NCI-H748 (cell line): ENCODE results near the gene SGMS1.
A peak's percentile ranks its signal among the peaks of the same experiment; 100 is the strongest.
"Not testable (repeated sequence)": the region's sequence is repeated elsewhere in the genome, so short reads cannot be mapped to it uniquely, and the experiment has no call there.

ENCODE experiments used
- DNase-seq: peaks from one replicate; lab custom pipeline; 2025; ENCODE audit not compliant: unreplicated experiment; lab: John Stamatoyannopoulos, UW

SGMS1 gene

DNA sequence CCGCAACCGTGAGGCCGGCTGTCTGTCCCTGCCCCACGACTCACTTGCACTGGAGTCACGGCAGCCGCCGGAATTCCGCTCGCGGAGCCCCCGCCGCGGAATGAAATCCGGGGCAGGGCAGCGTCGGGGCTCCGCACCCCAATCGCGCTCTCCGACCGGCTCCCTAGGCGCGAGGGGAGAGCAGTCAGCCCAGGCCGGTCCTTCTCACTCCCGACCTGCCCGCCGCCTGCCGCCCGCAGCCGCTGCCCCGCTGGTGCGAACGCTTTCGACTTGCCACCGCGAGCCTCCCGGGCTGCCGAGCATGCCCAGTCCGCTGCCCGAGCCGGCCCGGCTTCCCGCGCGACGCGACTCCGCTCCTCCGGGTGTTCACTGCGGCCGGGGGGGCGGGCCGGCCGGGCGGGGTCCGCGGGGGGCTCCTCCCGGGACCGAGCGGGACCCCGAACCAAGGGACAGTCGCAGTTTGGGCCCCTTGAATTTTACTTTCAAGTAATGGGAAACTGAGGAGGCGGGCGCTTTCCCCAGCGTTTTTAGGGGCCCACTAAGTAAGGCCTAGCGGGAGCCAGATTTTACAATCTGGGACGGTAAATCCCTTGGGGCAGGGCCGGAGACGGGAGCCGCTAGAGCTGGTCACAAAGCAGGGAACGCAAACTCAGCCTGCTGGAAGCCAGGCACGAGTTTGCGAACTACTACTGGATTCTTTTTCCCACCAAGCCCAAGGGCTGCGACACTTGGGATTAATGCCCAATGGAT, at the start of gene SGMS1:
SGMS1 (minus strand) TSS at position 294 of the 750 bp plus-strand sequence. CDS start 279,842 bp downstream, outside the sequence.
- peak; percentile 63 for DNase-seq

- DNase-seq: not testable (repeated sequence)
Observed at GRCh38 chr10:50672152-50672551, 48.4 kb upstream of the SGMS1 start.

- not testable (repeated sequence) for DNase-seq
Observed at GRCh38 chr10:50671645-50672044, 47.9 kb upstream of the SGMS1 start.

DNA sequence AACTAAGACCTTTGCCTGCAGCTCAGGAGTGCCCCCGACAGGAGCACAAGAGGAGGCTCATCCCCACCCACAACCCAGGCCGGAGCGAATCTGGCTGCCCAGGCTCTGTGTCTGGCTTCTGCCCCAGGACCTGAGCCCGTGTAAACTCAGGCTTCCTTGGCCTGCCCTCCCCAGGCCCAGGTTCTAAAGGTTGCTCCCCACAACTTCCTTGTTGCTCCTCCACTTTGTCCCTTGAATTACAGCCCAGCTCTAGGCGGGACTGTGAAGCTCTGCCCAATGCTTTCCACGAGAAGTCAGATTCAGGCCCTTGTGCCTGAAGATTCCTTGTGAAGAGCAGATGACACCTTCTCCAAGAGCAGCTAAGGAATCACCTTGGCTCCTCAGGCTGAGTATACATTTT, 46.2 kb upstream of the SGMS1 start:
- DNase-seq: not testable (repeated sequence)

DNA sequence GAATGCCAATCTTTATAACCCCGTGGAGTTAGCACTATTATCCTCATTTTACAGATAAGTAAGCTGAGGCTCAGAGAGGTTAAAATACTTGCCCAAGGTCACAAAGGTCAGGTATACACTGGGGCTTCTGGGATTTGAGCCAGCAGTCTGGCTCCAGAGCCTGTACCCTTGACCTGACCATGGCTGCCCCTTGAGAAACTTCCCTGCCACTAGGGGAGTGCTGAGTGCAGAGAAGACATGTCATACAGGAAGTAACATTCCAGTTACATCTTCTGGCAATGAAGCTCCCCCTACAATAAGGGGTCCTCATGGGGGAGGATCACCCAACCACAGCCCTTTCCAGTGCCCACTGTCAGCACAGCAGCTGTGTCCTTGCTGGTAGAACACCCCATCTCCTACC, 43.6 kb upstream of the SGMS1 start:
- DNase-seq: not testable (repeated sequence)

DNA sequence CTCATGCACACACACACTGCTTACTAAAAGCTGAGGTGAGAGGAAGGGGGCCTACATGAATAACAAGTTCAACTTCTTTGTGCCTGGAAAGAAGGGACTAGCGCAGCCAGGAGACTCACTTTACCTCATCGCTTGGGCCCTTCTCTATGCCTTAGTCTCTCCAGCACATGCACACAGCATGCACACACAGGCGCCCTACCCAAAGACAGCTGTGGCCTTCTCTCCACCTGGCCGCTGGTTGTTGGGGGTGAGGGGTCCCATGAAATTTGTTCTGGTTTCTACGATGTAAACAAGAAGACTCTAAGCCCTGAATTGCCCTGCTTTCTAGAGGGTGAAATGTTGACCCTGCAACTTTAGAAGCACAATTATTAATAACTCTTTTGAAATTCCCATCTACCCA, 38.7 kb upstream of the SGMS1 start:
- DNase-seq: not testable (repeated sequence)

GRCh38 chr10:50661563-50661962, 37.8 kb upstream of the SGMS1 start:
- DNase-seq: not testable (repeated sequence)

DNA sequence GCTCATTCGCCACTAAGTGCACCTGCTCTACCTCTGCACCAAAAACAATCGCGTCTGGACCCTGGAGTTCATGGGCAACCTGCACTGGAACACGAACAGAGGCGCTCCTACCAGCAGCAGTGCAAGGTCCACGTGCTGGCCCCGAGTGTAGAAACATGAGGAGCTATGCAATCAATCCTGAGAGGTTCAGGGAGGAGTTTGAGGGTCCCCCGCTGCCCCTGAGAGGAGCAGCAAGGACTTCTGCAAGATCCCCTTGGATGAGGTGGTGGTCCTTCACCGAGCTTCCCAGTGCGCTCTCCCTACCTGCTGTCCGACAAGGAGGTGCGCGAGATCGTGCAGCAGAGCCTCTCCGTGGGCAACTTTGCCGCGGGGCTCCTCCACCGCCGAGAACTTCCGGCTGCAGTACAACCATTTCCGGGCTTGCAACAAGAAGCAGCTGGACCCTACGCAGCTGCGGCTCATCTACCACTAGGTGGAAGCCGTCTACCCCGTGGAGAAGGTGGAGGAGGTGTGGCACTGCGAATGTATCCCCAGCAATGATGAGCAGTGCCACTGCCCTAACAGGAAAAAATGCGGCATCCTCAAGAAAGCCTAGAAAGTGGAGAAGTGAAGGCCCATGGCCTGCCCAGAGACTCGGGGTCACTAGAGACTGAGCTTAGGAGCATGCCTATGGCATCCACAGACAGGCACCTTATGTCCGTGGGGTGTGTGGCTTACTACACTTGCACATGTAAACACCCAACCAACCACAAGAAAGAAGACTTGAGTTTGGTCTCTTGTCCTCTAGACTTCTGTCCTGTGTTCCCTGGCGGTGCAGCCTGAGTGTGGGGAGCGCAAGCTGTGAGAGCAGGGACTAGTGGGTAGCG, 36.3 kb upstream of the SGMS1 start:
- DNase-seq: peak; percentile 66

GRCh38 chr10:50659016-50659864, 35.5 kb upstream of the SGMS1 start:
- not testable (repeated sequence) for DNase-seq

- DNase-seq: no peak
Observed at GRCh38 chr10:50658165-50658564, 34.4 kb upstream of the SGMS1 start.

GRCh38 chr10:50653758-50654157, 30.0 kb upstream of the SGMS1 start:
- no peak for DNase-seq

GRCh38 chr10:50653142-50653541, 29.4 kb upstream of the SGMS1 start:
- peak; percentile 6 for DNase-seq

GRCh38 chr10:50651808-50652207, 28.1 kb upstream of the SGMS1 start:
- no peak for DNase-seq

DNA sequence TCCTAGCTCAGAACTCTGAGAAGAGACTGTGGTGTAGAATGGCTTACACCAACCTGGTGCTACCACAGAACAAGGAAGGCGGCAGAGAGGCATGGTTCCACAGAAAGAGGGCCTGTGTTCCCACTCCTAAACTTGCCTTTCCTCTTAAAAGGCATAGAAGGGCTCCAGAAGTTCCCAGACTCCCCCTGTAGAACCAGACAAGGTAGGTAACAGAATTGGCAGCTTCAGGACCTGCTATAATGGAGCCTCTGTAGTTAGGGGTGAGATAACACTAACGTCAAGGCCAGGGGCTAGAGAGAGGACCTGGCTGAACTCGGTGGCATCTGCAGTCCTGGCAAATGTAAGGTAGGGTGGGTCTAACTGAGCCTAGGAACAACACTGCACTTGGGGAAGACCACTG, 26.7 kb upstream of the SGMS1 start:
- DNase-seq: no peak

- DNase-seq: no peak
Observed at GRCh38 chr10:50648935-50649227, 25.1 kb upstream of the SGMS1 start.

- no peak for DNase-seq
Observed at GRCh38 chr10:50648089-50648934, 24.6 kb upstream of the SGMS1 start.

DNA sequence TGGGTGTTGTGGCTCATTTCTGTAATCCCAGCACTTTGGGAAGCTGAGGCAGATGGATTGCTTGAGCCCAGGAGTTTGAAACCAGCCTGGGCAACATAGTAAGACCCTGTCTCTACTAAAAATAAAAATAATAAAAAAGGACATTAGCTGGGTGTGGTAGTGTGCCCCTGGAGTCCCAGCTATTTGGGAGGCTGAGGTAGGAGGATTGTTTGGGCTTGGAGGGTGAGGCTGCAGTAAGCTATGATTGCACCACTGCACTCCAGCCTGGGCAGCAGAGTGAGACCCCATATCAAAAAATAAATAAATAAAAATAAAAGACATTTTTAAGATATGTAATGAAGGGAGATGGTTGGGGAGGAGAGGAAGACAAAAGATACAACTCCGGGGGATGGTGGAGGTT, 23.6 kb upstream of the SGMS1 start:
- not testable (repeated sequence) for DNase-seq

- DNase-seq: no peak
Observed at GRCh38 chr10:50645236-50645635, 21.5 kb upstream of the SGMS1 start.

GRCh38 chr10:50641626-50642025, 17.9 kb upstream of the SGMS1 start:
- peak; percentile 10 for DNase-seq

- DNase-seq: no peak
Observed at GRCh38 chr10:50640238-50640637, 16.5 kb upstream of the SGMS1 start.
